Measurements from ENCODE around the gene CSNK1G3.

- TF ChIP-seq, protein P1, sequence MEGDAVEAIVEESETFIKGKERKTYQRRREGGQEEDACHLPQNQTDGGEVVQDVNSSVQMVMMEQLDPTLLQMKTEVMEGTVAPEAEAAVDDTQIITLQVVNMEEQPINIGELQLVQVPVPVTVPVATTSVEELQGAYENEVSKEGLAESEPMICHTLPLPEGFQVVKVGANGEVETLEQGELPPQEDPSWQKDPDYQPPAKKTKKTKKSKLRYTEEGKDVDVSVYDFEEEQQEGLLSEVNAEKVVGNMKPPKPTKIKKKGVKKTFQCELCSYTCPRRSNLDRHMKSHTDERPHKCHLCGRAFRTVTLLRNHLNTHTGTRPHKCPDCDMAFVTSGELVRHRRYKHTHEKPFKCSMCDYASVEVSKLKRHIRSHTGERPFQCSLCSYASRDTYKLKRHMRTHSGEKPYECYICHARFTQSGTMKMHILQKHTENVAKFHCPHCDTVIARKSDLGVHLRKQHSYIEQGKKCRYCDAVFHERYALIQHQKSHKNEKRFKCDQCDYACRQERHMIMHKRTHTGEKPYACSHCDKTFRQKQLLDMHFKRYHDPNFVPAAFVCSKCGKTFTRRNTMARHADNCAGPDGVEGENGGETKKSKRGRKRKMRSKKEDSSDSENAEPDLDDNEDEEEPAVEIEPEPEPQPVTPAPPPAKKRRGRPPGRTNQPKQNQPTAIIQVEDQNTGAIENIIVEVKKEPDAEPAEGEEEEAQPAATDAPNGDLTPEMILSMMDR (IDR thresholded peaks at IDR 0.05; ENCODE audit: low read depth, low read length) = no peak
- no peak for TF ChIP-seq POLR2A (IDR thresholded peaks at IDR 0.05; ENCODE audit: extremely low read depth, insufficient read length)
- TF ChIP-seq, protein P2, sequence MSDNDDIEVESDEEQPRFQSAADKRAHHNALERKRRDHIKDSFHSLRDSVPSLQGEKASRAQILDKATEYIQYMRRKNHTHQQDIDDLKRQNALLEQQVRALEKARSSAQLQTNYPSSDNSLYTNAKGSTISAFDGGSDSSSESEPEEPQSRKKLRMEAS (IDR thresholded peaks at IDR 0.05; ENCODE audit: low read depth, low read length) = no peak
- TF ChIP-seq MYC (IDR thresholded peaks at IDR 0.05; ENCODE audit: low read depth, low read length) = no peak
Measured at GRCh38 chr5:123598028-123598689, 86.2 kb downstream of the CSNK1G3 start.

Data from NB4 (cell line).